Activated naive CD8-positive, alpha-beta T cell treated with anti-CD3 and anti-CD28 coated beads, Interleukin-2, amount 50 U/mL, for 16 hours (primary cell): ENCODE results near the gene SLC1A2.

Experiments used
- DNase-seq: peaks from one replicate; pipeline ENCODE4 v3.0.0-alpha.2; 2020; ENCODE audit warnings: low read depth, low spot score

SLC1A2 gene

DNA sequence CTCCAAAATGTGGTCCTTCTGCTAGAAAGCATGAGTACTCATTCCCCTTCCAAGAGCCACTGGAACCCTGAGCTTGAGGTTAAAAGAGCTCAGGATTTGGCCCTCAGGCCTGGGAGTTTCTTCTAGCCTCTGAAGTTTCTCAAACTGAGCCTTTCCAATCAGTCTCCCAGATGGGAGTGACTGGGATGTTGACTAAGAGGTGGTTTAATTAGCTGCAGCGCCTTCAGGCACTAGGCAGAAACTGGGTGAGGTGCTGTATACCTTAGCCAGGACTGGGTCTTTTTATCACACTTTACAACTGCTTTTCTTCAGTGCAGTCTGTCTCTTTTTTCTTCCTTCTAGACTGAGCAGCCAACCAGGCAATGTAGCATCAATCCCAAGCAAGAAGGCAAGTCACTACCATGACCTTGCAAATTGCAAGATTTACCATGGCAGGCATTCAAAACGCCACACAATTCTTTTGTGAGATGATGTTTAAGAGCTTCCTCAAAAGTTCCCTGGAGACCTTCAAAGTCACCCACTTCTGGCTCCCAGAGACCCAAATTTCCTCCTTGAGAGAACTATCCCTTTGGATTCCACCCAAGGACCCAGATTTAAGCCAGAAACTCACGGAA lies 93.0 kb downstream of the SLC1A2 start:
- no peak for DNase-seq

DNA sequence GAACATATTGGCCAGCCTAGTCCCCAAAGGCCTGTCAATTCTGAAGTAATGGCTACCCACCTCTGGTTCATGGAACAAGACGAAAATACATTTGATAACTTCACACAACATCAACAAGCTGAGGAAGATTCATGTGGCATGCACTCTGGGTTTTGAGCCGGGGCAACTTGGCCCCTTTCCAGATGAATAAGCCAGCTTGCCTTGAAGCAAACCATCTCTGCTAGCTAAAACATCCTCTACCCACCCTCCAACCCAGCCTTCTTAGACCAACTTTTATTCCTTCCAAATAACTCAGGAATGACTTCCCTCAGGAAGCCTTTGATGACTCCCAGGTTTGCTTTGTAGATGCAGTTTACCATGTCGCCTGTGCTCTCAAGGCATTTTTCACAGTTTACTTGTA lies 94.4 kb downstream of the SLC1A2 start:
- no peak for DNase-seq

- no peak for DNase-seq
Measured at GRCh38 chr11:35324183-35324886, 95.0 kb downstream of the SLC1A2 start.

GRCh38 chr11:35323076-35323868 lies 96.1 kb downstream of the SLC1A2 start:
- no peak for DNase-seq

GRCh38 chr11:35322318-35322979 lies 96.9 kb downstream of the SLC1A2 start:
- no peak for DNase-seq

DNA sequence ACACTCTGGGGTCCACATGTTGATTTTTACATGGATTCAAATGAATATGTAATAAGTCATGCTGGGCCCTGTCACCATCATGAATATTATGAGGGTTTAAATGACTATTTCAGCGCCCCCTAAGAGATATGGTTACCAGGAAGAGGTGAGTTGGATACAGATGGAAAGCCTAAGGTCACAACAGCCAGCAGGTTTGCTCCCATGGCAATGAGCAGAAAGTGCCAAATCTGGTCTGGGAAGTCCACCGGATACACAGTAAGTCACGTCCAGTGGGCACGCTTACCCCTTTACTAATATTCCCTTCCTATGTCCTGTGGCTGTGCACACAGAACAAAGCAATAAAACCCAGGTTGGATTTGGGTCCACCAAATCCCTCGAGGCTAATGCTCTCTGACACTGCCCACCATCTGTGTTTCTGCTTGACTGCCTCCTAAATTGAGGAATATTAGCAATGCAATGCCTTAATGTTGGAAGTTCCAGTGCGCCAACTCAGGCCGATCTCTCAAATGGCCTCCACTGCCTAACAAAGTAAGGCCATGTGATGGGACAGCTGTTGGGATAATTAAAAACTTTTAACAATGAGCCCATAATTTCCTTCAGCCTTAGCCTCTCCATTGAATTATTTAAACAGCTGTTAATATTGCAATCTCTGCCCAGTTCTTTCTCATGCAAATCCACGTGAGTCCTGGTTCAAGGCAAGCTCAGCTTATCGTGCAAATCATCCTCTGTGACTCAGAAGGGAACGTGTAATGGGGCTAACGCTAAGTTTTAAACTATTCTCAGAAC lies 97.6 kb downstream of the SLC1A2 start:
- no peak for DNase-seq

GRCh38 chr11:35321111-35321510 lies 98.2 kb downstream of the SLC1A2 start:
- DNase-seq = no peak

DNA sequence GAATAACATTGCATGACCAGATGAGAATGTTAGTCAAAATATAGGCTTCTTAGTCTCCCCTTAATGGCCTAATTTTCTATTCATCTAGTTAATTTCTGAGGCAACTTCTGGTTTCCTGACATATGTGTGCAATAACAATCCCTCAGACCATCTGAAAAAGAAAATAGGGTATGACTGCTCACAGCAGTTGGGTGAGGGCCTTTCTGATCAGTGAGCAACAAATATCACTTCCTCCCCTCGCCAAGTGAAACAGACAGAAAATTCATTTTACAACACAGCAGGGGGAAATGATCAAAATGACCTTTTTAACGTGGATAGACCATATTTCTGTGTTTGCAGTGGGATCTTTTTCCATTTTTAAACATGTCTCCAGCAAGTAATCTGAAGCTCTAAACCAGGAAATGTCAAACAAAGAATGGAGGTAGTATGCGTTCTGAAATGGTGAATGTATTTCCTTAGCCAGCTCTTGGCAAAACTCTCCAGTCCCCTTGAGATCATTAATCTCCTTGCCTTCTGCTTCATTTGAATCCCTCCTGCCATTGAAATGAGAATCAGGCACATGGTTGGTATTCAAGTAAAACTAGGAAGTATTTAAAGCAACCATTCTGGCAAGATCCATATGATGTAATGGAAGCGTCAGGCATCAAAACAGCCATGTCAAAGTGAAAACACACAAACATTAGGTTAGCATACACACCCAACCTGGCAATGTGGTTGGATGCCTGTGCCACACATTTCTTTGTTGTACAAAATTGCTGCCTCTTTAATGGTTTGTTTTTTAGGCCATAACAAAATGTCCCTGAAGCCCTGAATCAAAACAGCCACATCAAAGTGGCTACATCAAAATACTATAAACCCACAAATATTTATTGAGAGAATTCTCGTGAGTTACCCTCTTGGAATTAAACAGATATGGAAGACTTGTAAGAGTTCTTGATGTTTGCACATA lies 100.1 kb downstream of the SLC1A2 start:
- no peak for DNase-seq

- no peak for DNase-seq
Measured at GRCh38 chr11:35318309-35318708, 101.0 kb downstream of the SLC1A2 start.

DNA sequence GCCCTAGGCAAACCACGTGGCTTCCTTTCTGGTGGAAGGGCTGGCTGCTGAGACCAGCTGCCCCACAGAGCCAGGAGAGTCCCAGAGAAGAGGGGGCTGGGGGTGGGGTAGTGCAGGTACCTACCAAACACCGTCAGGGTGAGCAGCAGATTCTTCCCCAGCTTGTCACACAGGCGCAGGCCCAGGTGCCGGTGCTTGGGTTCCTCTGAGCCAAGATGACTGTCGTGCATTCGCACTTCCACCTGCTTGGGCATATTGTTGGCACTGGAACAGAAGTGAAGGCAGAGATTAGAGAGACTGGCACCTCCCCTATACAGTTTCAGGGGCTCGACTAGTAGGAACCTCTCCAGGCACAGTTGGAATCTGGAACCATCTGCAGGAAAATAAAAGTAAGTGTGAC lies 102.1 kb downstream of the SLC1A2 start:
- no peak for DNase-seq

DNA sequence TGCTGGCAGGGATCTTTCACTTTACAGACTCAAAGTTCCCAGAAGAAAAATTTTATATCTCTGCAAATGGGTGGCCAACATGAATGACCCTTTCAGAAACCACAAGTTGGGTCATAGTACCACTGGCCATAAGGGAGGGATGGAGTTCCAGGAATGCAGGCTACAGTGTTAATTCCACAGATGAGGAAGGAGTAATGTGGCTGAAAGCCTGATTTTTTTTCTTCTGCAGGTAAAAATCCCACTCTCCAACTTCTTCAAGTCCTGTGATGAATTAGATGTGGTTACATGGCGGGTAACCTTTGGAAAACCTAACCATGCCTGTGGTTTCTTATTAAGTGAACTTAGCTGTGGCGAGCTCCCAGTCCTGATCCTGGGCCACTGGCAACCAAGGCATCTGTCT lies 103.2 kb downstream of the SLC1A2 start:
- no peak for DNase-seq

DNA sequence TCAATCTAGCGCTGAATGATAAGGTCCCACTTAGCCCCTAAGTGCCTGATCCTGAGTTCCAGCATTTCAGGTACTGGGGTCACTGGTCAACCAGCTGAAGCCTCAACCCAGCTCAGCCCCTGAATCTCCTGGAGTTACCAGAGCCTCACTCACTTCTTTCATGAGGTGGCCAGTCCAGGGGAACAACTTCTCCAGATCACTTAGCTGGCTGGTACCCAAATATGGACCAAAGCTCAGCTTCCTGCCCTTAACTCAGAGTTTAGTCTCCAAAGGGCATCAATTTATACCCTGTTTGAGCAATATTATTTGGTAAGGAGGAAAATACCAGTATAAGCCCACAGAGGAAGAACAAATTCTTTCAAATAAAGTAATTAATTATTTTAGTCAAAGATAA lies 105.6 kb downstream of the SLC1A2 start:
- no peak for DNase-seq

DNA sequence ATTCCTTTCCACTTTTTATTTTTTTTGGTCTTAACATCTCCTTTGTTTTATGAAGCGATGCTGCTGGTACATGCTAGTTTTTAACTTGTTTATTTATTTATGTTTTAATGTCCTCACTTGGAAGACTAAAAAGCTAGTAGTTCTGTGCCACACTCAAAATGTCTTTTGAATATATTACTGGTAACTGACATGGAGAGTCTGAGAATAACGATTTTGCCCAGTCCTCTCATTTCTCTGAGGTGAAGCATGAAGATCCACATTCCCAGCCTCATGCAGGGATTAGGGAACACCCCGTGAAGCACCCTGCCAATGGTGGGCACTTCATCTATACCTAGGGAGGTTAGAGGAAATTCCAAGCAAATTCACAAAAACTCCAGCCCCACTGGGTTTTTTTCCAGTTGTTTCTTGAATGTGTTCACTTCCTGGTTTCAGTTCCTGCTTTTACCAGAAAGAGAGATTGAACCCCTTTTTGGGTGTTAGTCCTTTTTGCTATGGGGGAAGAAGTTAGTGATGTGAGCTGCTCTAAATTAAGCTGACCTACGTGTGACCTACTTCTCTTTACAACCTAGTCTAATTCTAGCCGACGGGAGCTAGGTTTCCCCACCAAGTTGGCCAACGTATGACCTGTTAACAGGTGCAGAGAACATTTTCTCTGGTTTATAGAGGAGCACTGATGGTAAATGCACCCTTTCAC lies 106.1 kb downstream of the SLC1A2 start:
- no peak for DNase-seq

- DNase-seq = no peak
Measured at GRCh38 chr11:35311331-35311730, 108.0 kb downstream of the SLC1A2 start.

DNA sequence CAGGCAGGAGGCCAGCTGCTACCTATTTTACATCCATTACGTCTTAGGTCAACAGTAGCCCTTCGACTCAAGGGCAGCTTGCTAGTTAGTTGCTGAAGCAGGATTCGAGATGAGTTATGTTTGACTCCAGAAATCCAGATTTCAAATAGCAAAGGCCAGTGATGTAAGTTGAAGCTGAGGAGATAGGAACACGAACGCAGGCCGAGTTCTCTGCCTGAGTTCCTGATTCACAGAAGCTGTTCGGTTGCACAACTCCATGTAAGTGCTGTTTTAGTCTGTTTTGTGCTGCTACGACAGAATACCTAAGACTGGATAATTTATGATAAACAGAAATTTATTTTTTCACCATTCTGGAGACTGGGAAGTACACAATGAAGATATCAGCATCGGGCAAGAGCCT lies 111.2 kb downstream of the SLC1A2 start:
- no peak for DNase-seq

DNA sequence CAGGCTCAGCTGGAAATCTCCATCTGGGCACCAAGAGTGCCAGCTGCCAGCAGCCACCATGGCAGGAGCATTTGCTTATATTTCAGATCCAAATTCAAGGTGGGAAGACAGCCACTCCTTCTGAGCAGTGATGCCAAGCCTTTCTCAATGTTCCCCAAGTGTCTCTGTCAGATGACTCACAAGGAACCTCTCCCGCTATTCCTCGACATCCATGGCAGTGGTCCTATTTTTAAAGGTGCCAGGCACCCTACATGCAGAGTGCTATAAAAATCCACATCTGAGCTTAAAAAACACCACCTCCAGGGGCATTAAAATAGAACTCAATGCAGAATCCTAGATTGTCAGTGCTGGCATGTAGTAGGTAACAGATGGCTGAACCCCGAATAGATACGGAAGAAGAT lies 112.1 kb downstream of the SLC1A2 start:
- DNase-seq = no peak

- DNase-seq = no peak
Measured at GRCh38 chr11:35305670-35306382, 113.5 kb downstream of the SLC1A2 start.

GRCh38 chr11:35304900-35305460 lies 114.4 kb downstream of the SLC1A2 start:
- no peak for DNase-seq

DNA sequence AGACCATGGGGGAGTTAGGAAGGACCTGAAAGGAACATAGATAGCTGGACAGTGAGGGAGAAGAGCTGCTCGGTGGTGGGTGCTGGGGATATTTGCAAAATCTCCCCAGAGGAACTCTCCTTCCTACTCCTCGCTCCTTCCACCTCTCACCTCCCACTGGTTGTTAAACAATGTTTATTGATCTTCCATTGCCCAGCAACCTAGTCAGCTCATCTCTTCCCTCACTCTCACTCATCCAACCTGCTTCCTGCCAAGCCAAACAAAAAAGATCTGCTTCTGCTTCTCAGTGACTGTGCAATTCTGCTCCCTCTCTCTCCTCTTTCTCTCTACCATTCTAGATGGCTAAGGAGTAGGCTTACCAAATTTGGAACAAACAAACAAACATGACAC lies 115.0 kb downstream of the SLC1A2 start:
- DNase-seq = no peak
